Keratinocyte (primary cell): ENCODE measurements around the gene HPCAL1. TPM values are rescaled to one million over a fixed set of nuclear protein-coding genes. Genes with fewer than 3 reads are reported as not detected.

ENCODE experiments used
- DNase-seq: peaks from one replicate; pipeline ENCODE4 v3.0.0-alpha.2; 2011; ENCODE audit warnings: low read depth, missing footprints, low spot score
- FAIRE-seq: peaks from 2 replicates; lab custom pipeline; 2011; peaks lifted over from hg19 to GRCh38; lab: Jason Lieb, UNC
- H2AFZ ChIP-seq: 2 replicates; pipeline ENCODE4 v1.6.0; 2012; ENCODE audit warnings: low read length, control low read depth, inconsistent platforms; ENCODE audit not compliant: control insufficient read depth
- H3K27ac ChIP-seq: 2 replicates; pipeline ENCODE4 v1.5.1; 2011; ENCODE audit warnings: low read length; ENCODE audit not compliant: control insufficient read depth, insufficient read depth
- H3K27me3 ChIP-seq: 3 replicates; pipeline ENCODE4 v1.6.0; 2011; ENCODE audit warnings: low read length; ENCODE audit not compliant: control insufficient read depth, insufficient read depth; ENCODE audit errors: extremely low read depth
- H3K36me3 ChIP-seq, 2 experiments: 2 replicates in 1 of 2; 3 replicates in 1 of 2; pipeline ENCODE4 v1.5.1; 2011; ENCODE audit warnings: low read length in 2 of 2, mild to moderate bottlenecking in 1 of 2; ENCODE audit not compliant: control insufficient read depth in 2 of 2, insufficient read depth in 2 of 2; ENCODE audit errors: extremely low read depth in 1 of 2
- H3K4me1 ChIP-seq: 3 replicates; pipeline ENCODE4 v1.5.1; 2011; ENCODE audit warnings: low read length; ENCODE audit not compliant: control insufficient read depth, insufficient read depth; ENCODE audit errors: extremely low read depth
- H3K4me2 ChIP-seq: 3 replicates; pipeline ENCODE4 v1.6.0; 2011; ENCODE audit warnings: low read depth, low read length; ENCODE audit not compliant: control insufficient read depth, insufficient read depth; ENCODE audit errors: extremely low read depth
- H3K4me3 ChIP-seq, 3 experiments: fragments of 200-600 bp in 1 of 3; sonication (generic) in 1 of 3; 2 replicates in 2 of 3; 3 replicates in 1 of 3; pipeline ENCODE4 v1.5.1; 2011 to 2016; ENCODE audit warnings: low read length in 3 of 3, mild to moderate bottlenecking in 3 of 3, control low read depth in 2 of 3, inconsistent platforms in 1 of 3, low read depth in 1 of 3, mixed read lengths in 1 of 3, mixed run types in 1 of 3, moderate library complexity in 1 of 3; ENCODE audit not compliant: control insufficient read depth in 2 of 3, insufficient read depth in 2 of 3; ENCODE audit errors: extremely low read depth in 1 of 3
- H3K79me2 ChIP-seq: 2 replicates; pipeline ENCODE4 v1.6.0; 2012; ENCODE audit warnings: low read length; ENCODE audit not compliant: control insufficient read depth, insufficient read depth
- H3K9ac ChIP-seq: 3 replicates; pipeline ENCODE4 v1.6.0; 2011; ENCODE audit warnings: low read length; ENCODE audit not compliant: control insufficient read depth, insufficient read depth; ENCODE audit errors: extremely low read depth
- H3K9me1 ChIP-seq: 3 replicates; pipeline ENCODE4 v1.6.0; 2011; ENCODE audit warnings: low read length; ENCODE audit not compliant: control insufficient read depth, insufficient read depth; ENCODE audit errors: extremely low read depth
- H3K9me3 ChIP-seq: 2 replicates; pipeline ENCODE4 v1.5.1; 2012; ENCODE audit warnings: low read depth, low read length; ENCODE audit not compliant: control insufficient read depth
- H4K20me1 ChIP-seq: 3 replicates; pipeline ENCODE4 v1.6.0; 2011; ENCODE audit warnings: low read length; ENCODE audit not compliant: control insufficient read depth, insufficient read depth; ENCODE audit errors: extremely low read depth
- CTCF ChIP-seq, 3 experiments: IDR thresholded peaks in 1 of 3; conservative IDR thresholded peaks in 1 of 3; optimal IDR thresholded peaks in 1 of 3; 2 replicates in 2 of 3; 3 replicates in 1 of 3; pipeline versions ENCODE3 to v1.5.1; 2011; ENCODE audit warnings: low read length in 3 of 3, mild to moderate bottlenecking in 3 of 3, moderate library complexity in 2 of 3, control low read depth in 1 of 3, inconsistent platforms in 1 of 3; ENCODE audit not compliant: insufficient read depth in 2 of 3; ENCODE audit errors: extremely low read depth in 1 of 3
- EZH2 ChIP-seq: IDR thresholded peaks from one replicate; pipeline ENCODE4 v1.6.1; 2012; ENCODE audit warnings: inconsistent platforms, mild to moderate bottlenecking, low read length, moderate library complexity
- dilution Hi-C: fragments of 300-500 bp; cut with MboI; formaldehyde crosslinking; loops from one replicate; pipeline ENCODE4 v1.7.0; 2020; ENCODE audit warnings: low sequenced_read_pairs; ENCODE audit not compliant: extremely low pct_ligation_motif_present
- polyA plus RNA-seq, 5 experiments: library from polyadenylated mRNA; depleted of rRNA in 3 of 5; stranded (reverse) in 3 of 5; stranded (forward) in 1 of 5; unstranded in 1 of 5; fragments of >200 nt; gene quantifications; 1 replicate in 1 of 5; 2 replicates in 3 of 5; 3 replicates in 1 of 5; pipeline versions ENCODE4 v1.2.1 to v1.2.3, GENCODE V29; 2011 to 2012; ENCODE audit warnings: missing spikeins in 2 of 5, low read depth in 1 of 5, low replicate concordance in 1 of 5

The HPCAL1 gene
- polyA plus RNA-seq, 1 donor (not counting 4 experiments of a cell fraction or from before 2014, with no cell fraction given): 18.0 TPM

GRCh38 chr2:10390369-10390801 lies 87.7 kb downstream of the HPCAL1 start:
- no peak overlapping the region for H3K9ac ChIP-seq
- peak overlapping the region; percentile 33 for H3K4me2 ChIP-seq
- no peak for TF ChIP-seq EZH2
- no peak for TF ChIP-seq CTCF (optimal IDR thresholded peaks at IDR 0.05 in 1 of 3, IDR thresholded peaks at IDR 0.05 in 1 of 3, conservative IDR thresholded peaks at IDR 0.05 in 1 of 3; ENCODE audit: extremely low read depth in 1 of 3, insufficient read depth in 2 of 3, low read length in 3 of 3)
- DNase-seq (no peak), FAIRE-seq (no peak)
- peaks cover 3% of the 10 kb centered on the region for H4K20me1 ChIP-seq
- H3K36me3 ChIP-seq: peaks cover 0 to 4% of the 10 kb centered on the region in 2 experiments
- dilution Hi-C loops: no loop called here
- peaks cover 36% of the 10 kb centered on the region for H3K4me1 ChIP-seq
- peaks cover 3% of the 10 kb centered on the region for H3K9me1 ChIP-seq
- no peak overlapping the region for H2AFZ ChIP-seq
- H3K9me3 ChIP-seq: no peaks in the 10 kb centered on the region
- no peak overlapping the region for H3K4me3 ChIP-seq
- H3K27me3 ChIP-seq: no peaks in the 10 kb centered on the region
- H3K79me2 ChIP-seq: peaks cover 11% of the 10 kb centered on the region
- H3K27ac ChIP-seq: peak overlapping the region; percentile 39

GRCh38 chr2:10392100-10392499 lies 89.4 kb downstream of the HPCAL1 start:
- Histone ChIP-seq H3K9me1 (peaks cover 6% of the 10 kb centered on the region), H3K4me3 (no peak overlapping the region), H3K27ac (no peak overlapping the region), H3K4me1 (peaks cover 36% of the 10 kb centered on the region), H3K79me2 (peaks cover 8% of the 10 kb centered on the region), H3K9me3 (no peaks in the 10 kb centered on the region), H3K4me2 (no peak overlapping the region), H3K27me3 (no peaks in the 10 kb centered on the region), H3K9ac (no peak overlapping the region), H3K36me3 (peaks cover under 1 to 4% of the 10 kb centered on the region in 2 experiments), H2AFZ (no peak overlapping the region), H4K20me1 (no peaks in the 10 kb centered on the region)
- DNase-seq: no peak
- TF ChIP-seq EZH2 (no peak), CTCF (optimal IDR thresholded peaks at IDR 0.05 in 1 of 3, IDR thresholded peaks at IDR 0.05 in 1 of 3, conservative IDR thresholded peaks at IDR 0.05 in 1 of 3; ENCODE audit: extremely low read depth in 1 of 3, insufficient read depth in 2 of 3, low read length in 3 of 3) (no peak)
- dilution Hi-C loops: no loop called here
- no peak for FAIRE-seq
